Muscle of arm (tissue), 12 donors: ENCODE measurements around the gene PTRHD1. TPM values are rescaled to one million over a fixed set of nuclear protein-coding genes. Genes with fewer than 3 reads are reported as not detected.

Experiments used
- DNase-seq: peaks from one replicate; pipeline ENCODE4 v3.0.0-alpha.2; 2013
- polyA plus RNA-seq, 12 donors: library from polyadenylated mRNA; unstranded; fragments of 120-200 nt; gene quantifications; one replicate each; pipeline ENCODE4 v1.2.1, GENCODE V29; 2013; ENCODE audit not compliant: insufficient read length in 12 of 12

The PTRHD1 gene
- polyA plus RNA-seq, 12 donors: 34.9 to 47.6 (median 44.2) TPM; not detected in 1

GRCh38 chr2:24768013-24768412, 25.2 kb downstream of the PTRHD1 start:
- no peak for DNase-seq

- DNase-seq: no peak
Measured at GRCh38 chr2:24766609-24767008, 26.6 kb downstream of the PTRHD1 start.

DNA sequence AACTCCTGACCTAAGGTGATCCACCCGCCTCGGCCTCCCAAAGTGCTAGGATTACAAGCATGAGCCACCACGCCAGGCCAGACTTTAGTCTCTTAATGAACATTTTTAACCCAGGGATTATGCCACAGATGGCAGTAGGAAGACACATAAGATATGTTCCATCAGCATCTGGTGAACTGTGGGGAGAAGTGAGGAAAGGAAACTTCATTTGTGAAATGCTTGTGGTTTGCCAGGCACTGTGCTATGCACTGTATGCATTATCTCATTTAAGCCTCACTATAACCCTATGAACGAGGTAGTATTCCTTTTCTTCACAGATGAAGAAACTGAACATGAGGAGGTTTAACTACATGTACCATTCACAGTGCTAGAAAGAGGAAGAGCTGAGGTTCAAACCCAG, 29.3 kb downstream of the PTRHD1 start:
- no peak for DNase-seq

- no peak for DNase-seq
Measured at GRCh38 chr2:24762518-24762917, 30.7 kb downstream of the PTRHD1 start.

DNA sequence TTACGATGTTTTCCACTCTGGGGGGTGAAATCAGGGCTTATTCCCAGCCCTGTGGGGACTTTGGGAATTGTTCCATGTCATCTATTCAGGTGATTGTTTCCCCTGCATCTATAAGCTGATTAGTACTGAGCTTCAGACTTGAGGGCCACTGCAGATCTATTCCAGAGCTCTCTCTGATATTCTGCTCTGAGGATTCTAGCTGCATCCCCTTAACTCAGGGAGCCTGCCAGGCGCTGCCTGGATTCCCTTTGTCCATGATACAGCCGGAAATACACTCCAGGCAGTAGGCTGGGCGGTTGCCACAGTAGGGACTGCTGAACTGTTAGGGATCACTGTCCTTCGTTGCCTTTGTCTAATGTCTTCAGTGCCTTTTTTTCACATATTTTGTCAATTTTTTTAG, 31.3 kb downstream of the PTRHD1 start:
- no peak for DNase-seq

- DNase-seq: no peak
Measured at GRCh38 chr2:24756789-24757188, 36.4 kb downstream of the PTRHD1 start.

DNA sequence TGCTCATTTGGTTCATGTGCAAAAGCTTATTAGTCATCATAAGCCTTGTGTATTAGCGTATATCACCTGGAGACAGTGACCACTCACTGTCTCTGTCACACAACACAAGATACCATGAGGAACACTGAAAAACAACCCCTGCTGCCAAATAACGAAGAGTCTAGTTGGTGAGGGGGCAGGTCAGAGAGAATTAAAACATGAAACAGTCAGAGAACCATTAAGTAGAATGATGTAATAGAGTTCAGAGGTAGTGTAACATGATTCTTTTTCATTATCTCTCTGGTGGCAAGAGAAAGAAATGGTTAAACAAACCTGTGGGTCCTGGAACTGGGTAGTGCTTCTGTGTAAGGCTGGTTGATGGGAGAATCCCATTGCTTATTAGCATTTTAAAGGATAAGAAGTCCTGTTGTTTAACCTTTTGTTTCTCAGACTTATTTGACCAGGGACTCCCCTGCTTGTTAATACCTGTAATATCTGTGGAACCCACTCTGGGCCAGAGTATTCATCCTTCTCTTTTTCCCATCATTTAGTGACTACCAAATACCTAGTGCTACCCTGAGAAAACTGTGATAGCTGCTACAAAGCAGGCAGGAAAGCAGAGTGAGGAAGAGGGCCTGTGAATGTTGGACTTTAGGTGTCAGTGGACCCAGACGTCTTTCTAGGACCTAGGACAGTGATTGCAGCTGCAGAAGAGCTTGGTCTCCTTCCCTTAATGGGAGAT, 38.0 kb downstream of the PTRHD1 start:
- no peak for DNase-seq

- no peak for DNase-seq
Measured at GRCh38 chr2:24749069-24749691, 44.0 kb downstream of the PTRHD1 start.

GRCh38 chr2:24747299-24747698, 45.9 kb downstream of the PTRHD1 start:
- no peak for DNase-seq

DNA sequence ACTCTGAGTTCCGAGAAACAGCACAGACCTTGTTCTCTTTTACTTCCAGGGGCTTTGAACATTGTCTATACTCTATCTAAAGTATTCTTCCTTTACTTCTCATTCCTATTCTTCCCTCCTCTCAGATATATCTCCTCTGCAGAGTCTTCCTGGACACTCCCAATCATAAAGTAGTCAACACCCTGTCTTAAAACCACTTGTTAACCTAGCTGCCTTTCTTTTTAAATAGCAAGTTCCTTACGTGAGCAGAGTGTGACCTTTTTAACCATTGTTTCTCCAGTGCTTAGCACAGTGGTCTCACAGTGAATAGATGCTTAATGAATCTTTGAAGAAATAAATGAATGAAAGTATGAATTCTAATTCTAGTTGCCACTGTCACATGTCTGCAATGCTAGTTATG, 47.4 kb downstream of the PTRHD1 start:
- DNase-seq: no peak

- DNase-seq: no peak
Measured at GRCh38 chr2:24744356-24744755, 48.8 kb downstream of the PTRHD1 start.

DNA sequence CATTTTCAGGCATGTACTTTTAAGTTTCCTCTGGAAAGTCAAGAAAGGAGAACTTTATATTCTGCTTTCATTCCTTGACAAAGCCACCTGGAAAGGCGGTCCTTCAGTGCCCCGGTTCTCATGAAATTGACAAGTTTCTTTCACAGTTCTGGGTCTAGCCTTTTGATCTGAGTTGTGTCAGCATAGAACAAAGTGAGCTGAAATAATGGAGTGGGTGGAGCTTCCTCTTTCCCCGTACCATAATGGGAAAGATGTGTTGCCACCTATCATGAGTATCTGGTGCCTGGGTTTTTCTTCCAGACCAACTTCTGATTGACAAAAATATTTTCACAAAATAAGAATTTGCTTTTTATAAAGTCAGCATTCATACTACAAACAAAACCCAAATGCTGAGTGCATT, 49.3 kb downstream of the PTRHD1 start:
- DNase-seq: no peak

DNA sequence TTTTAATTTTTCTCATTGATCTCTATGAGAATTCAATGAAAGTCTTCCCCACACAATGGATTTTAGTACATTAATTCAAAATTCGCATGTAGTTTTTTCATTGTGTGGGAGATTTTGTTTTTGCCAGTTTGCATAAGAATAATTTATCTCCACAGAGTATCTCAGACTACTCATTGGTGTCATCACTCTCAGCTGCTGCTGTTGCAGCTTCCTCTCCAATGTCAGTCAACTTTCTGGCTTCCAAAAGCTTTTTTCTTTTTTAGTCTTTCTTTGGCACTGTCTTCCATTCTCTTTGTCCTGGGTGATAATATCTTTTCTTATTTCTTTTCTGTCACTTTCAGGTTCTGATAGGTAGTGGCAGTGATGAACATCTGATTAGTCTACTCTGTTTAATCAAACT, 50.5 kb downstream of the PTRHD1 start:
- DNase-seq: no peak

GRCh38 chr2:24740142-24740541, 53.0 kb downstream of the PTRHD1 start:
- no peak for DNase-seq

Other genes with a start within 250 kb of the PTRHD1 start
- gene CENPO, start within 50 bp of the PTRHD1 start, polyA plus RNA-seq: 10 to 100 TPM in 11 of 12 donors, not detected in 1; 10.8 to 20.5 (median 17.2) TPM
- gene ADCY3, start 126.8 kb upstream of the PTRHD1 start, polyA plus RNA-seq: 10 to 100 TPM in 11 of 12 donors, not detected in 1; 14.9 to 41.6 (median 24.9) TPM
- gene DNAJC27, start 178.6 kb upstream of the PTRHD1 start, polyA plus RNA-seq: 10 to 100 TPM in 1 of 12 donors, 1 to 10 TPM in 10, not detected in 1; 4.9 to 18.1 (median 7.7) TPM
- 1 to 10 TPM in 11 of 12 donors, not detected in 1; 3.3 to 6.9 (median 5.9) TPM for gene EFR3B, start 248.7 kb upstream of the PTRHD1 start, polyA plus RNA-seq